Measurements from ENCODE around the gene CYB561D1.

The CYB561D1 gene

GRCh38 chr1:109482242-109482641 lies 11.7 kb upstream of the CYB561D1 start:
- DNase-seq: no peak

GRCh38 chr1:109482791-109483671 lies 10.9 kb upstream of the CYB561D1 start:
- DNase-seq: peak; percentile 86

- peak; percentile 86 to 96 for DNase-seq
These were observed 10.0 kb upstream of the CYB561D1 start, which contains the start of gene ATXN7L2 for GRCh38 chr1:109483672-109484518. Gene ATXN7L2, plus strand, starts transcription at chr1:109483905. Its CDS starts 49 bp downstream, at chr1:109483954.

GRCh38 chr1:109484519-109484975 lies 9.3 kb upstream of the CYB561D1 start:
- peak in 1 of 2 experiments; percentile 75 for DNase-seq

- no peak for DNase-seq
These were observed 8.9 kb upstream of the CYB561D1 start for GRCh38 chr1:109485001-109485400.

- no peak for DNase-seq
These were observed 6.6 kb upstream of the CYB561D1 start for GRCh38 chr1:109487261-109487660.

- DNase-seq: no peak
These were observed 5.7 kb upstream of the CYB561D1 start for GRCh38 chr1:109488201-109488600.

GRCh38 chr1:109488696-109489095 lies 5.2 kb upstream of the CYB561D1 start:
- DNase-seq: no peak

- DNase-seq: peak; percentile 46 to 71
These were observed 3.6 kb upstream of the CYB561D1 start for GRCh38 chr1:109490029-109490933.

- no peak for DNase-seq
These were observed 3.0 kb upstream of the CYB561D1 start for GRCh38 chr1:109490934-109491302.

- DNase-seq: no peak
These were observed 2.5 kb upstream of the CYB561D1 start for GRCh38 chr1:109491372-109491771.

GRCh38 chr1:109492779-109493178 lies 1.1 kb upstream of the CYB561D1 start:
- no peak for DNase-seq

GRCh38 chr1:109493227-109493626 lies 667 bp upstream of the CYB561D1 start:
- no peak for DNase-seq

- no peak for DNase-seq
These were observed 1.8 kb downstream of the CYB561D1 start for GRCh38 chr1:109495738-109496137.

GRCh38 chr1:109497449-109498160 lies 3.7 kb downstream of the CYB561D1 start:
- DNase-seq: no peak

- peak; percentile 36 to 60 for DNase-seq
These were observed 4.4 kb downstream of the CYB561D1 start for GRCh38 chr1:109498161-109498801.

- no peak for DNase-seq
These were observed 5.2 kb downstream of the CYB561D1 start for GRCh38 chr1:109499081-109499480.

- peak; percentile 18 to 49 for DNase-seq
These were observed 6.0 kb downstream of the CYB561D1 start for GRCh38 chr1:109499661-109500536.

- no peak for DNase-seq
These were observed 7.1 kb downstream of the CYB561D1 start for GRCh38 chr1:109500941-109501381.
